Progenitor cell of endocrine pancreas (in vitro differentiated cells): ENCODE data around the gene ATAD3B. TPM values are rescaled to one million over a fixed set of nuclear protein-coding genes. Genes with fewer than 3 reads are reported as not detected.

Experiments used
- DNase-seq: peaks from one replicate; pipeline ENCODE4 v3.0.0; 2021; ENCODE audit warnings: low spot score; ENCODE audit not compliant: unreplicated experiment
- H3K27ac Mint-ChIP-seq: 2 replicates; pipeline ENCODE4 v1.8.0; 2021; ENCODE audit warnings: mild to moderate bottlenecking, moderate library complexity, mixed read lengths
- H3K27me3 Mint-ChIP-seq: 2 replicates; pipeline ENCODE4 v1.8.0; 2021; ENCODE audit warnings: mixed read lengths
- H3K36me3 Mint-ChIP-seq: 2 replicates; pipeline ENCODE4 v1.8.0; 2022; ENCODE audit warnings: mixed read lengths; ENCODE audit not compliant: insufficient read depth
- H3K4me1 Mint-ChIP-seq: 2 replicates; pipeline ENCODE4 v1.8.0; 2021; ENCODE audit warnings: low read depth, mixed read lengths
- H3K4me3 Mint-ChIP-seq: 2 replicates; pipeline ENCODE4 v1.8.0; 2021; ENCODE audit warnings: low read depth, mild to moderate bottlenecking, moderate library complexity, mixed read lengths
- H3K9me3 Mint-ChIP-seq: 2 replicates; pipeline ENCODE4 v1.8.0; 2021; ENCODE audit warnings: low read depth, mixed read lengths
- CTCF ChIP-seq: fragments of 200-600 bp; sonication (generic); IDR thresholded peaks from one replicate; pipeline ENCODE4 v1.5.0; 2021; ENCODE audit warnings: antibody characterized with exemption, mild to moderate bottlenecking; ENCODE audit not compliant: unreplicated experiment
- total RNA-seq: library from RNA; stranded (reverse); gene quantifications from 2 replicates; pipeline ENCODE4 v1.2.1, GENCODE V29; 2021

ATAD3B gene
- total RNA-seq, 1 donor from 2014 or later = 36.7 TPM

GRCh38 chr1:1540818-1541628, 69.5 kb downstream of the ATAD3B start:
- Mint-ChIP-seq H3K36me3 (peaks cover 6% of the 10 kb centered on the region), H3K9me3 (no peaks in the 10 kb centered on the region), H3K4me3 (peak overlapping the region; percentile 65), H3K4me1 (no peaks in the 10 kb centered on the region), H3K27me3 (no peaks in the 10 kb centered on the region), H3K27ac (no peak overlapping the region)
- DNase-seq = no peak
- TF ChIP-seq CTCF = no peak

GRCh38 chr1:1541956-1542765, 70.6 kb downstream of the ATAD3B start:
- no peaks in the 10 kb centered on the region for H3K4me1 Mint-ChIP-seq
- no peaks in the 10 kb centered on the region for H3K9me3 Mint-ChIP-seq
- no peak overlapping the region for H3K27ac Mint-ChIP-seq
- no peaks in the 10 kb centered on the region for H3K27me3 Mint-ChIP-seq
- H3K36me3 Mint-ChIP-seq = peaks cover 6% of the 10 kb centered on the region
- TF ChIP-seq CTCF = no peak
- DNase-seq = no peak
- peak overlapping the region; percentile 65 for H3K4me3 Mint-ChIP-seq

- TF ChIP-seq CTCF = no peak
- Mint-ChIP-seq H3K4me1 (no peaks in the 10 kb centered on the region), H3K36me3 (peaks cover 6% of the 10 kb centered on the region), H3K27ac (no peak overlapping the region), H3K9me3 (no peaks in the 10 kb centered on the region), H3K27me3 (no peaks in the 10 kb centered on the region), H3K4me3 (no peak overlapping the region)
- DNase-seq = no peak
Measured at GRCh38 chr1:1542766-1543705, 71.5 kb downstream of the ATAD3B start.

- Mint-ChIP-seq H3K4me3 (no peak overlapping the region), H3K4me1 (no peaks in the 10 kb centered on the region), H3K27me3 (no peaks in the 10 kb centered on the region), H3K9me3 (no peaks in the 10 kb centered on the region), H3K27ac (no peak overlapping the region), H3K36me3 (peaks cover 6% of the 10 kb centered on the region)
- no peak for DNase-seq
- no peak for TF ChIP-seq CTCF
Measured at GRCh38 chr1:1543706-1544099, 72.1 kb downstream of the ATAD3B start.

- Mint-ChIP-seq H3K36me3 (peaks cover 6% of the 10 kb centered on the region), H3K4me1 (no peaks in the 10 kb centered on the region), H3K27me3 (no peaks in the 10 kb centered on the region), H3K9me3 (no peaks in the 10 kb centered on the region), H3K4me3 (no peak overlapping the region), H3K27ac (no peak overlapping the region)
- TF ChIP-seq CTCF = no peak
- DNase-seq = no peak
Measured at GRCh38 chr1:1544544-1544943, 73.0 kb downstream of the ATAD3B start.
